ENCODE data around the gene PSMB10. TPM values are rescaled to one million over a fixed set of nuclear protein-coding genes. Genes with fewer than 3 reads are reported as not detected.

Gene PSMB10
- total RNA-seq, 1 donor from 2014 or later = 1.2 TPM

- no peak overlapping the region for H3K27ac Mint-ChIP-seq
- no peak overlapping the region for H3K9ac ChIP-seq
Observed at GRCh38 chr16:67946966-67947558, 10.4 kb upstream of the PSMB10 start.

GRCh38 chr16:67946128-67946569 is 9.5 kb upstream of the PSMB10 start:
- no peaks in the 10 kb centered on the region for H3K79me2 ChIP-seq (ENCODE audit: low read depth)
- DNase-seq (ENCODE audit: low spot score) = no peak
- H3K9ac ChIP-seq = no peak overlapping the region
- no peak overlapping the region for H3K4me3 ChIP-seq
- H4K20me1 ChIP-seq (ENCODE audit: low read depth) = peaks cover 33% of the 10 kb centered on the region
- Mint-ChIP-seq H3K27me3 (ENCODE audit: insufficient read depth, low read depth) (peaks cover 5% of the 10 kb centered on the region), H3K27ac (no peak overlapping the region), H3K36me3 (no peaks in the 10 kb centered on the region), H3K4me1 (peaks cover 20% of the 10 kb centered on the region), H3K4me3 (no peak overlapping the region), H3K9me3 (no peaks in the 10 kb centered on the region)
- TF ChIP-seq EZH2 (IDR thresholded peaks at IDR 0.05) = no peak
- no peak for TF ChIP-seq EZH2phosphoT487 (IDR thresholded peaks at IDR 0.05)
- TF ChIP-seq CTCF (IDR thresholded peaks at IDR 0.05) = no peak
- no peak overlapping the region for H3K4me2 ChIP-seq
- H3F3A ChIP-seq (ENCODE audit: low read depth) = peaks cover 32% of the 10 kb centered on the region
- no peaks in the 10 kb centered on the region for H3K27me3 ChIP-seq
- no peaks in the 10 kb centered on the region for H3K9me3 ChIP-seq (ENCODE audit: low read depth)
- no peak overlapping the region for H3K27ac ChIP-seq
- no peaks in the 10 kb centered on the region for H3K36me3 ChIP-seq
- H2AFZ ChIP-seq (replicated peaks) = no peak overlapping the region
- peaks cover 16% of the 10 kb centered on the region for H3K4me1 ChIP-seq

More at GRCh38 chr16:67946966-67947558, 10.4 kb upstream of the PSMB10 start:
- Histone ChIP-seq H3F3A (ENCODE audit: low read depth) (peaks cover 23% of the 10 kb centered on the region), H3K27me3 (no peaks in the 10 kb centered on the region), H3K36me3 (no peaks in the 10 kb centered on the region), H4K20me1 (ENCODE audit: low read depth) (peaks cover 24% of the 10 kb centered on the region), H3K27ac (no peak overlapping the region), H3K4me1 (peaks cover 16% of the 10 kb centered on the region), H2AFZ (replicated peaks) (no peak overlapping the region), H3K9me3 (ENCODE audit: low read depth) (no peaks in the 10 kb centered on the region), H3K4me3 (no peak overlapping the region), H3K79me2 (ENCODE audit: low read depth) (no peaks in the 10 kb centered on the region), H3K4me2 (no peak overlapping the region)
- Mint-ChIP-seq H3K36me3 (no peaks in the 10 kb centered on the region), H3K4me3 (no peak overlapping the region), H3K4me1 (peaks cover 16% of the 10 kb centered on the region), H3K9me3 (no peaks in the 10 kb centered on the region), H3K27me3 (ENCODE audit: insufficient read depth, low read depth) (peaks cover 8% of the 10 kb centered on the region)
- no peak for DNase-seq (ENCODE audit: low spot score)
- TF ChIP-seq CTCF (IDR thresholded peaks at IDR 0.05) = no peak
- TF ChIP-seq EZH2phosphoT487 (IDR thresholded peaks at IDR 0.05) = no peak
- no peak for TF ChIP-seq EZH2 (IDR thresholded peaks at IDR 0.05)

- Mint-ChIP-seq H3K27me3 (ENCODE audit: insufficient read depth, low read depth) (peaks cover 5% of the 10 kb centered on the region), H3K36me3 (no peaks in the 10 kb centered on the region), H3K9me3 (no peaks in the 10 kb centered on the region), H3K27ac (no peak overlapping the region), H3K4me3 (no peak overlapping the region), H3K4me1 (peaks cover 20% of the 10 kb centered on the region)
- H3K4me3 ChIP-seq = no peak overlapping the region
- H3K4me2 ChIP-seq = no peak overlapping the region
- H3K36me3 ChIP-seq = no peaks in the 10 kb centered on the region
- no peaks in the 10 kb centered on the region for H3K9me3 ChIP-seq (ENCODE audit: low read depth)
- DNase-seq (ENCODE audit: low spot score) = no peak
- peaks cover 37% of the 10 kb centered on the region for H4K20me1 ChIP-seq (ENCODE audit: low read depth)
- H3K27me3 ChIP-seq = no peaks in the 10 kb centered on the region
- TF ChIP-seq EZH2phosphoT487 (IDR thresholded peaks at IDR 0.05) (no peak), EZH2 (IDR thresholded peaks at IDR 0.05) (no peak), CTCF (IDR thresholded peaks at IDR 0.05) (no peak)
- H3F3A ChIP-seq (ENCODE audit: low read depth) = peaks cover 36% of the 10 kb centered on the region
- no peak overlapping the region for H3K27ac ChIP-seq
- H3K4me1 ChIP-seq = peaks cover 16% of the 10 kb centered on the region
- H3K9ac ChIP-seq = no peak overlapping the region
- no peak overlapping the region for H2AFZ ChIP-seq (replicated peaks)
- no peaks in the 10 kb centered on the region for H3K79me2 ChIP-seq (ENCODE audit: low read depth)
Observed at GRCh38 chr16:67945392-67945933, 8.8 kb upstream of the PSMB10 start.
